A549 (cell line): Measurements from ENCODE around the gene CLRN1.

Experiments
- BHLHE40 ChIP-seq: IDR thresholded peaks from 2 replicates; pipeline ENCODE4 v1.6.1; 2012; ENCODE audit warnings: low read depth, low read length, inconsistent platforms
- CHD4 ChIP-seq: fragments of 200-600 bp; sonication (generic); IDR thresholded peaks from 2 replicates; pipeline ENCODE4 v1.6.1; 2016; ENCODE audit warnings: antibody characterized with exemption, mild to moderate bottlenecking, borderline replicate concordance
- CTCF ChIP-seq: fragments of >200 bp; sonication (Bioruptor Twin); formaldehyde crosslinking; IDR thresholded peaks from 3 replicates; pipeline ENCODE4 v1.5.1; 2016
- EHMT2 ChIP-seq: fragments of 200-600 bp; sonication (generic); IDR thresholded peaks from 2 replicates; pipeline ENCODE4 v1.6.1; 2016; ENCODE audit warnings: antibody characterized with exemption, low read depth, mild to moderate bottlenecking, moderate library complexity
- FOSL2 ChIP-seq, 2 experiments: fragments of 450-650 bp in 1 of 2; fragments of >200 bp in 1 of 2; sonication (Bioruptor Twin) in 1 of 2; formaldehyde crosslinking; IDR thresholded peaks; 2 replicates each; pipeline versions ENCODE4 v1.5.0 to v1.6.1; 2016 to 2020; ENCODE audit warnings: mild to moderate bottlenecking in 1 of 2, moderate library complexity in 1 of 2
- HOXA7 ChIP-seq: fragments of 250-450 bp; sonication (Bioruptor Pico); IDR thresholded peaks from 2 replicates; pipeline ENCODE4 v1.5.0; 2020; ENCODE audit warnings: mild to moderate bottlenecking, moderate library complexity
- MAX ChIP-seq: IDR thresholded peaks from 2 replicates; pipeline ENCODE4 v1.6.1; 2012
- MYC ChIP-seq: IDR thresholded peaks from 2 replicates; pipeline ENCODE4 v1.6.1; 2012; ENCODE audit warnings: mild to moderate bottlenecking, inconsistent platforms, low read length, improper control_type of control experiment, borderline replicate concordance
- PHF8 ChIP-seq: fragments of 200-600 bp; sonication (generic); IDR thresholded peaks from 2 replicates; pipeline ENCODE4 v1.6.1; 2016; ENCODE audit warnings: low read depth, mild to moderate bottlenecking, antibody characterized with exemption, moderate library complexity, borderline replicate concordance
- POLR2A ChIP-seq: IDR thresholded peaks from 2 replicates; pipeline ENCODE4 v1.6.1; 2012; ENCODE audit warnings: mild to moderate bottlenecking, low read length
- RAD21 ChIP-seq, 2 experiments: fragments of >200 bp in 1 of 2; sonication (Bioruptor Twin) in 1 of 2; formaldehyde crosslinking in 1 of 2; IDR thresholded peaks in 1 of 2; conservative IDR thresholded peaks in 1 of 2; 2 replicates in 1 of 2; 3 replicates in 1 of 2; pipeline ENCODE4 v1.6.1; 2012 to 2018; ENCODE audit warnings: inconsistent platforms in 1 of 2
- RARB ChIP-seq: fragments of 250-450 bp; sonication (Bioruptor Pico); IDR thresholded peaks from 2 replicates; pipeline ENCODE4 v1.8.0; 2021; ENCODE audit warnings: mild to moderate bottlenecking, moderate library complexity
- RNF2 ChIP-seq: fragments of 200-600 bp; sonication (generic); IDR thresholded peaks from 2 replicates; pipeline ENCODE4 v1.6.1; 2016; ENCODE audit warnings: low read depth, mild to moderate bottlenecking, antibody characterized with exemption, moderate library complexity, borderline replicate concordance
- ZFP36 ChIP-seq: fragments of 450-650 bp; IDR thresholded peaks from 2 replicates; pipeline ENCODE4 v1.6.1; 2014; ENCODE audit warnings: borderline replicate concordance; ENCODE audit not compliant: partially characterized antibody

- no peak for TF ChIP-seq POLR2A
- TF ChIP-seq CTCF, result no peak
- no peak for TF ChIP-seq RAD21 (conservative IDR thresholded peaks at IDR 0.05 in 1 of 2, IDR thresholded peaks at IDR 0.05 in 1 of 2)
- TF ChIP-seq MAX, result no peak
- no peak for TF ChIP-seq EHMT2
- no peak for TF ChIP-seq RARB (CRISPR knock-in tag)
- TF ChIP-seq PHF8, result no peak
- no peak for TF ChIP-seq MYC
- TF ChIP-seq CHD4, result no peak
- TF ChIP-seq HOXA7 (CRISPR knock-in tag), result no peak
- no peak for TF ChIP-seq RNF2
- TF ChIP-seq ZFP36, result no peak
- TF ChIP-seq FOSL2 (IDR thresholded peaks at IDR 0.05), result no peak
- no peak for TF ChIP-seq FOSL2 (CRISPR knock-in tag; IDR thresholded peaks at IDR 0.05)
- no peak for TF ChIP-seq BHLHE40
Measured at GRCh38 chr3:150972366-150973071, at the start of gene CLRN1.
